GM18520 (cell line): ENCODE data around the gene AK4.
"Not testable (repeated sequence)": the region's sequence is repeated elsewhere in the genome, so short reads cannot be mapped to it uniquely, and the experiment has no call there.

Experiments used
- ATAC-seq: cut with Tn5 transposase; IDR thresholded peaks from one replicate; pipeline ENCODE4 v1.9.1; 2021; ENCODE audit not compliant: unreplicated experiment

The AK4 gene

DNA sequence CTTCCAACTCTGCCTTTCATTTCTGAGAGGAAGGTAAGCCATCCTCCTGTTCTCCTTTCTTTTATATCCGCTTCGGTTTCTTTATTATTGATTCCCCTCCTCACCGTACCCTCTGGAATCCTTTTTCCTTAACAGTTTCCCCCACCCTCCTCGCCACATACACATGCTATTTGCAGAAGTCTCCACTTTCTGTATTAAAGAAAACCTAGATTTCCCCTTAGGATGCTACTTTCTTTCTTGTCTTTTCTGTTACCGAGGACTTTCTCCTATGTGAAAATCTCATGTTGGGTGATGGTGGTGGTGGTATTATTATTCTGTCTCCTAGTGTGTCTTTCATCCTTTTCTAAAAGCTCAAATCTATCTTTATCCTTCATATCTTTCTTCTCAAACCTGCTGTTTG is 62.3 kb downstream of the AK4 start:
- ATAC-seq, result no peak

DNA sequence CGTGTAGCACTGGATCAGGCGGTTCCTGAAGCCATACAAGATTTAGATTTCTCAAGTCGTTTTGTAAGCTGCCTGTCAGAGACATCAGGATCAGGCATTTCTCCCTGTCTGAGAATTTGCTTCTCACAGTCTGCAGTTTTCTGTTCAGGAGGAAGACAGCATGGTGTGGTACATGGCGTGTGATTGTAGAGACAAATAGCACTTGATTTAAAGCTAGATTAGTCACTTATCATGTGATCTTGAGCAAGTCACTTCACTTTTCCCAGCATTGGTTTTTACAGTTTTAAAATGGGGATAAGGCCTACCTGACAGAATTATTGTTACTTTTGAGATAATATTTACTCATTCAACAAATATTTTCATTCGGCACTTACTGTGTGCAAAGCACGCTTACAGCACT is 63.3 kb downstream of the AK4 start:
- no peak for ATAC-seq

DNA sequence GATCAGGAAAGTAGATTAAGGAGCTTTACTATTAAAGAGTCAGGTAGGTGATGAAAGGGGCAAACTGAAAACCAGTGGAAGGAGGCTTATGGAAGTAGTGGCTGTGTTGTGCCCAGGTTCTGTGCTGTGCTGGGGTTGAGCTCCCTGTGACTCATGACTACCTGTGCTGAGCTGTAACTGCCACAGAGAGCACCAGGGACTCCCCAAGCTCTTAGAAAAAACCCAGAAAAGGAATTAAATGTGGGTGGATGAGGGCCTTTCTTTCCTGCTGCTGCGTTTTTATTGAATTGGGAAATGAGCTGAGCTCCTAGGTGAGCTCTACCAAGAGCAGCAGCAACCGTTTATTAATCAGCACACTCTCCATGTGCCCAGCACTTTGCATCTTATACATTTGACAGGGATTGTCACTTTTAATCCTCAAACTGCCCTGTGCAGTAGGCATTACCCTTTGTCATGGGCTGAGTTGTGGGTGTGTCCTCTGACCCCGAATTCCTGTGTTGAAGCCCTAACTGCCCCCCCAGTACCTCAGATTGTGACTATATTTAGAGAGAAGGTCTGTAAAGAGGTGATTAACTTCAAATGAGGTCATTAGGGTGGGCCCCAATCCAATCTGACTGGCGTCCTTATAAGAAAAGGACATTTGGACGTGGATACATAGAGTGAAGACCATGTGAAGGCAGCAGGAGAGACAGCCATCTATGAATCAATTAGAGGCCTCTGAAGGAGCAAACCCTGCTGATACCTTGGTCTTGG is 65.4 kb downstream of the AK4 start:
- no peak for ATAC-seq

DNA sequence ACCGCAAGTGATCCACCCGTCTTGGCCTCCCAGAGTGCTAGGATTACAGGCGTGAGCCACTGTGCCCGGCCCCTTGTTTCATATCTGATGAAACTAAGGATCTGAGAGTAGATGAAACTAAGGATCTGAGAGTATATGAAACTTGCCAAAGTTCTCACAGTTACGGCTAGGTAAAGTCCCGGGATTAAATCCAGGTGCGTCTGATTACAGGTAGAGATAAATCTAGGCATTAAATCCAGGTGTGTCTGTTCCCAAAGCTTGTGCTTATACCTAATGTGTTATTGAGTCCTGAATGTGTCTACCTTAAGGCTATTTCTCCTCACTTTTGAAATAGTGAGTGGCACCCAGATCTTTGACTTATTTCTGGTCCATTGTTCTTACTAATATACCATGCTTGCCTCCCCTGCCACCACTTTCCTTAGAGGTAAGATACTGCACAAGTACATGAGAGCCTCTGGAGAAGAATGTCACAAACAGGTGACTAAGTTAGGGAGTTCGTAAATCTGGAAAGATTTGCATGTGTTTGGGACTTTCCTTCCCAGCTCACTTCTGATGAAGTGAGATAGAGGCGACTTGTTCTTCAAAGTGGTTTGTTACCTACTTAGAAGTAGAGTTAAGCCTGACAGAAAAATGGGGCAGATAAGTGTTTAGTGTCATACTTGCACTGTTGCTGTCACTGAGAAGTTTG is 66.5 kb downstream of the AK4 start:
- no peak for ATAC-seq

DNA sequence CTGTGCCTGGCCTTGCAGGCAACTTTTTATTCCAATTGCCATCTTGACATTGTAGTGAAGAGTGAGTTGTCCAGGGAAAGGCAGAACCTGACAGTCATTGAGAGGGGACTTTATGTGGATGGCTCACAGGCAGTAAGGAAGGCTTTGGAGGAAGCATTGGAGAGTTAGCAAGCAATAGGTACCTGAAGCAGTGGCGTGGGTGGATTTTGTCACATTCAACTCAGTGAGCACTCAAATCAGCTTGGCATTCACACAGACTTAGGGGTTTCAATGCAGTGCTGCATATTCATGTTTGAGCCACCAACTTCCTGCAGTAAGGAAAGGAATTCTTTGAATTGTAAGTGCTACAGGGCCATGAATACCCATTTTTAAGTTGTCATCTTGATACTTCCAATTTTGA is 69.0 kb downstream of the AK4 start:
- ATAC-seq, result no peak

DNA sequence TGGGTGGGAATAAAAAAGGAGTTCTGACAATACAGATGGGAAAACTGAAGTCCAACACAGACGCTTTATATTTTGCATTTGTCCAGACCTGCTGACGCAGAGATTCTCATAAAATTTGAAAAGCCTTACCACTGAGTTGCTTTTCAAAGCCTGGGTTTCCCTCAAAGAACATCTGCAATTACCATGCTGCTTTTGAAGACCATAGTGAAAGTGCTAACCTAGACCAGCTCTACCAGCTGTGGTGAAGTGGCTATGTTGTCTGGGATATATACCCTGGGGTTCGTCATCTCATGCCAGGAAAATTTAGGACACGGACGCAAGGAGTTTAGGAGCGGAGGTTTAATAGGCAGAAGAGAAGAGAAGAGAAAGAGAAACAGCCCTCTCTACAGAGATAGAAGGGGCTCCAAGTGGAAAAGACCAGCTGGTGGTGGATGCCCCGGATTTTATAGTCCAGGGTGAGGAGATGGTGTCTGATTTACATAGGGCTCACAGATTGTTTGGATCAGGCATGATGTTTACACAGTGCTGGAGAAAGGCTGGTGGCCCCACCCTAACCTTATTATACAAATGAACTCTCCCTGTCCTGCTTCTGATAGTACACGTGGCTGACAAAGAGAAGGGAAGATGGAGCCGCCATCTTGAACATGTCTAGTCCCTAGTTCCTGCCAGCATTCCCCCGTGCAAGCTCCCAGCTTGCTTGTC is 73.8 kb downstream of the AK4 start:
- no peak for ATAC-seq

DNA sequence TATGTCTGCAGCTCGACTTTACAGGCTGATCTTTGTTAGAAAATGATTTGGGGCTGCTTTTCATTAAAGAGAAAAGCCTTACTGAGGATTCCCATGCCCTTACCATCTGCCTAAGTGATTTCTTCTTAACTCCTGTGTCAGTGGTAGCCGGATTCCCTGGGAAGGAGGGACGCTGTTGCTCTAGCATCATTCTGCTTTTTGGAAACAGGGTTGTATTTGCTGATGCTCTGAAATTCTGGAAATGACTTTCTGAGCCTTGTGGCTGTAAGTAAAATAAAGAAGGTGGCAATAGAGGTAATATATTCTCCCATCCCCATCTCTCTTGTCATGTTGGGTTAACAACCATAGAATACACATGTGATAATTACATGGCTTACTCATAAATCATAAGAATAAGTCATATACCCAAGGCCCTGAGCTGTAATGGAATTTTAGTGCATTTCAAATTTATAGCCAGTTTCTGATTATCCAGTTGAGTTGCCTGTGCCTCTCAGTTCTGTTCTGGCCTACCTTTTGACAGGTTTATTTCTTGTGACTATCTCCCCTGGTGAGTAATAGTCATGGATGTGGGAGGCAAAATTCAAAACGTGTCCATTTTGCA is 74.4 kb downstream of the AK4 start:
- no peak for ATAC-seq

DNA sequence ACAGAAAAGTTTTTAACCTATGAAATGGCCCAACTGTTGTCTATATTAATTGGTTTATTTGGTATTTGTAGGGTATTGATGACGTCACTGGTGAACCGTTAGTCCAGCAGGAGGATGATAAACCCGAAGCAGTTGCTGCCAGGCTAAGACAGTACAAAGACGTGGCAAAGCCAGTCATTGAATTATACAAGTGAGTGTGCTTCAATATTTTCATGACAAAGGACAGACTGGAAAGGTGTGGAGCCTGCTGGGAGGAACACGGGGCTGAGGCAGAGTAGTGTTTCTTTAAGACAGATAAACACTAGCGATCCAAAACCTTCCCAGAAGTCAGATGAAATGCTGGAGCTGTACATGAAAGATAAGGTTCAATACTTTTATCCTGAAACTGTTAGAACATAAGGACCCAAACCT is 76.7 kb downstream of the AK4 start:
- no peak for ATAC-seq

DNA sequence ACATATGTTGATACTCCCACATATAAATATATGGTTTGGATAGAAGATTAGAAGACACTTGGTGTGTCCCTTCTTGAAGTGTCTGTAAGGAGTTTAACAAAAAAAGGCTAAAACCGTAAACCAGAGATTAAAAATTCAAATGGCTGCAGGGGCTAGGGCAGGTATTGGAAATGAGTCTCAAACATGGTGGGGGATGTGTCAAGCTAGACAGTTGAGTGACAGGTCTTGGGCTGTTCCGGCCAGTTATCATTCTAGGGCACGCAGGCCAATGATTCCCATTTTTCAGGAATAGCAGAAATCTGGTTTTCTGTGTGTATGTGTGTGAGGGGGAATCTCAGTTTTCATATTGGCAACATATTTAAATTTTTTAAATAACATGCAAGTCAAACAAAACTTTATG is 77.2 kb downstream of the AK4 start:
- no peak for ATAC-seq

DNA sequence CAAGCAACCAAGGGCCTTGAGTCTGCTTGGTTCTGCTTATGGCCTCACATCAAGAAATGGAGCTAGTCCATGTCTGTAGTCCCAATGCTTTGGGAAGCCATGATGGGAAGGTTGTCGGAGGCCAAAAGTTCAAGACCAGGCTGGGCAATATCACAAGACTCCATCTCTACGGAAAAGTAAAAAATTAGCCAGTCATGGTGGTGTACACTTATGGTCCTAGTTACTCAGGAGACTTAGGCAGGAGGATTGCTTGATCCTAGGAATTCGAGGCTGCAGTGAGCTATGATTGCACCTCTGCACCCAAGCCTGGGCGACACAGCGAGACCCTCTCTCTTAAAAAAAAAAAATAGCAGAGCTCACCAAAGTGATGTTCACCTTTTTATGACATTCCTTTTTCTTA is 81.2 kb downstream of the AK4 start:
- ATAC-seq, result no peak

DNA sequence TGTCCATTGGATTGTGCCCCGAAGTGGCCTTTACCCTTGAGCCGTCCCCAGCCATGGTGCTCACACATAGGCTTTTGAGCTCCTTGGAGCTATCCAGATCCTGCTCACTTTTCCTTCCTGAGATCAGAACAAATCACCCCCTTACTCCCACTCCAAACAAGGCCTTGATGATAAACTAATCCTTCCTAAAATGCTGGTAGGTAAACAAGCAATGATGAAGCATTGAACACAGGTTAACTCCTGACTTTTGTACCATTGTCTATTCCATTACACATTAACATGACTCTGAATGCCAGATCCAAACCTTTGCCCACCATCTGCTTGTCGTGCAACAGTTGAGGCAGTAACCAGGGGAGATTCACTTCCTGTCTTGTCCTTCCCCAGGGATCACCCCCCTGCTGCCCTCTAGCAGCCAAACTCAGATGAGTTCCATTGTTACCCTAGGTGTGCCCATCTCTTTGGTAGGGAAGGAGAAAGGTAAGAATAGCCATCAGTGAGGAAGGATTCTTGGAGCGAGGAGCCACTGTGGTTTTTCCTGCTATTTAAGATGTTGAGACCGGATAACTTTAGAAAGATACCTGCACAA is 81.8 kb downstream of the AK4 start:
- ATAC-seq, result no peak

DNA sequence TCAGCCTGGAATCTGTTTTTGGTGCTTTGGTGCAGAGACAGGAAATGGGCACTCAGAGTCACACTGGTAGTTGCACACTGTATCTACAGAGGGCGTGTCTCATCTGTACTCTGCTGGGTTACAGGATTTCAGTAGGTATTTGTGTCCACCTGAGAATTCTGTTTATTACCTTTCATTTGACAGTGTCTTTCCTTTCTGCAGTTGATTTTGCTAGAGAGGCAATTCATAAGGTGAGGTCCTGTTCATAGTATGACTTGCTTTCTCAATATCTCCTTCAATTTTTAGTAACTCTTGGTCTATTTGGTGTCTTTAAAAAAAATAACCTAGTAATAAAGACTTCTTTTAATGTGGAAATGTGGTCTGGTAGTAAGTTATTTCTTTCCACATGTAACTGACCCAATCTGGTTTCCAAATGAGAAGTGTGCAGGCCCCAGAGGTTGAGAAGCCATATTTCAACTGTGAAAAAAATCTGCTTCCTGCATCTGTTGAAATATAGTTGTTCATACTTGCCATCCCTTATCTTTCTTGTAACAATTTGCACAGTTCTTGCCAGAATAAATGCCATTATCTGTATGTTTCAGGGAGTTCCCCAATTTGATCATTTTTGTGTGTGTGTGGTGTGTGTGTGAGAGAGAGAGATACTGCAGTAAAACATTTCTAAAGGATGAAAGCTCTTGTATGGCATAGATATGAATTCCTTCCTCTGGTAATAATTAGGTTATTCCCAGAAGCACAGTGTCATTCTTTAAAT is 82.9 kb downstream of the AK4 start:
- peak; percentile 63 for ATAC-seq

DNA sequence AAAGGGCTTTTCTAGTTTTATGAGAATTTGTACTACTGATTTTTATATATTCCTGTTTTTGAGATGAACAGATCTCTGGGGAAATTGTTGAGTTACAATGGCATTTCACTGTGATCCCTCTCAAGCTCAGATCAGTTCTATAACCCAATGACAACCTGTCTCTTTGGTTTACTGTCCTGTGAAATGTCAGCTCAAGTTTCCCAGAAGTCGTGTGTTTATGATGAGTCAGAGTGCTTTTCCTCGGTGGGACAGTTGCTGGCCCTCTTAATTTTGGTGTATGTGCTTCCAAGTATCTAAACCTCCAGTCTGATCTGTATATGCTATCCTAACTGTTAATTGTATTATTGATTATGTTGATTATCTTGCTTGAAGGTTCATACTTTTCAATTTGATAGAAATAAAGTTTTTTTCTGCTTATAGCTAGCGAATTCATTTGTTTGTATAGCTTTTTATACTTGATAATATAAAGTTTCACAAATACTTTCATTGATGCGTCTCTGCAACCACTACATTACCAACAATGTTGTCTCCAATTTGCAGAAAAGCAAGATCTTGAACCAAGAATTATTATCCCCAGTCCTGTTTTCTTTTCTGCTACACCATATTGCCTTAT is 83.8 kb downstream of the AK4 start:
- ATAC-seq, result no peak

DNA sequence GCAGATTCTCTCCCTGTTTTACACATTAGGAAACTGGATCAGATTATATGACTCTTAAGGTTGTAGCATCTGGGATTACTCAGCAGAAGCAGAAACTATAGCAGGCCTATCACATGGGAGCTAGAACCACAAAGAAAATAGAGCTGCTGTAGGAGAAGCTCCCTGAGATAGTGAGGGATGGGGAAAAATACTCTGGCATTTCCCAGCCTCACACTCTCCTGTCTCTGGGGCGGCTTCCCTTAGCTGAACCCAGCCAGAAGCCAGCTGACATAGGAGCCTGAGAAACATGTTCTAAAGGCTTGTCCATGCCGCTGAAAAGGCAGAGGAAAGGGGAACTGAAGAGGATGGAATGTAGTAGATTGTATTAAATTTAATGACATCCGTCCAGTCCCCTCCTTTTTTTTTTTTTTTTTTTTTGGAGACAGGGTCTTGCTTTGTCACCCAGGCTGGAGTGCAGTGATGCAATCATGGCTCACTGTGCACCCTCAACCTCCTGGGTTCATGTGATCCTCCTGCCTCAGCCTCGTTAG is 84.5 kb downstream of the AK4 start:
- no peak for ATAC-seq

DNA sequence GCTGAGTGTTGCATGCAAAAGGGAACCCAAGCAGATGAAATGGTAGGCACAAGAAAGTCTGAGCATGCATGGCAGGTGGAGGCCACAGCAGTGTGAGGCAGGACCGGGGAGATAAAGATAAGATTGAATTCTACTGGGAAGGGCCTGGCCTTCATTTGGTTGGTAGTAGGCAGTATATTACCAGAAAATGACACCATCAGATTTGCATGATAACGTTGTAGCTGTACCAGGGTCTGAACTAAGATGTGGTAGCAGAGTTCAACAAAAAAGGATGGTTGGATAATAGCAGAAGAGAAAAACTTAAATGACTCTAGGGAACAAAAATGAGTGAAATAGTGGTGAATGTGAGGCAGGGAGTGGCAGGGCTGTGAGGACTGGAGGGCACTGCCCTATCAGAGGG is 85.8 kb downstream of the AK4 start:
- no peak for ATAC-seq

DNA sequence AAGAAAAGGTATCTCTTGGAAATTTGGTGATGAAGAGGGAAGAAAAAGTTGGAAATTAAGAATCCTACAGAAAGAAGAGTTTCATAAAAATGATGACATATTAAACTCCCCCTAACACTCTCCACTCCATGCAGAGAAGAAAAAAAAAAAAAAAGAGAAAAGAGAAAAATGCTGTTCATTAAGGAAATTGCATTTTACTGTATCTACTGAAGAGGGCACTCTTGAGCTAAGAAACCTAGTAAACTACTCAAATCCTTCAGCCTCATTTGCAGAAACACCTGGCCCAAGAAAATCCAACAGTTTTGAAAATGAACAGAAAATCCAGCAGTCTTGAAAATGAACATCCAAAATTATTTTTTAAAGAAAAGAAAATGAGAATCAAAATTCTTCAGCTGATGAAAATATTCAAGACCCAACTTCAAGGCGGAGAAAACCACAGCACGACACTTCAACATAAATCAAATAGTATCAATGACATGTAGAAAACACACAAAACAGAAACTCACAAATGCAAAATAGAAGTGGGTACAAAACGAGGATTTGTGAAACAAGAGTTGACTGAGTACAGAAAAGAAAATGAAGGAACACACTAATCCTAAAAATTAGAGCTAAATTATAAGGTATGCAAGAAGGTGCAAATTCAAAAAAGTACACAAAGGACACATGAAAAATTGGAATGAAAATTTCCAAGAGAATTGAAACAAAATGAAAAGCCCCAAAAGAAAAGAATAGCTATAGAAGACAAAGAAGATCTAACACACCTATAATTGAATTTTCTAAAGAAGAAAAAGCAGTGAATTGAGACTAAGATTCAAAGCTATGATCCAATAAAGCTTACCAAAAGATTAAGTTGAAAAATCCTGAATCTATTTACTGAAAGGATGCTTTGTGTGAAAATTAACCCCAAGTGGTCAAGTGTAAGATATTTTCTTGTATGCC is 88.1 kb downstream of the AK4 start:
- ATAC-seq, result no peak

DNA sequence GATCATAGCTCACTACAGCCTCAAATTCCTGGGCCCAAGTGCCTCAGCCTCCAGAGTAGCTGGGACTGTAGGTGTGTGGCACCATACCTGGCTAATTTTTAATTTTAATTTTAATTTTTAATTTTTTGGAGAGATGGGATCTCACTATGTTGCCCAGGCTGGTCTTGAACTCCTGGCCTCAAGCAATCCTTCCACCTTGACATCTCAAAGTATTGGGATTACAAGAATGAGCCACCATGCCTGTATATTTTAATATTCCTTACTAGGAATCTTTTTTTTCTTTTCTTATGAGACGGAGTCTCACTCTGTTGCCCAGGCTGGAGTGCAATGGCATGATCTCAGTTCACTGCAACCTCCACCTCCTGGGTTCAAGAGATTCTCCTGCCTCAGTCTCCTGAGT is 89.1 kb downstream of the AK4 start:
- ATAC-seq, result not testable (repeated sequence)

DNA sequence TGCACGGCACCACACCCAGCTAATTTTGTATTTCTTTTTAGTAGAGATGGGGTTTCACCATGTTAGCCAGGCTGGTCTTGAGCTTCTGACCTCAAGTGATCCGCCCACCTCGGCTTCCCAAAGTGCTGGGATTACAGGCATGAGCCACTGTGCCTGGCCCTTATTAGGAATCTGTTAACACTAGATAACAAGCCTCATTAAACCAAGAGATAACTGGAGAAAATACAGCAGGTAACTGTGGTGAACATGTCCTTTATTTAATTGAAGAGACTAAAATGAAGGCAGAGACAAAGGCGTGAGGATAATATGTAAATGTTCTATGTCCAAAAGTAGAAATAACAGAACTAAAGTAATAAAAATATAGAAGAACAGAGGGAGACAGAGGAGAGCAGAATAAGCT is 89.5 kb downstream of the AK4 start:
- ATAC-seq, result no peak

DNA sequence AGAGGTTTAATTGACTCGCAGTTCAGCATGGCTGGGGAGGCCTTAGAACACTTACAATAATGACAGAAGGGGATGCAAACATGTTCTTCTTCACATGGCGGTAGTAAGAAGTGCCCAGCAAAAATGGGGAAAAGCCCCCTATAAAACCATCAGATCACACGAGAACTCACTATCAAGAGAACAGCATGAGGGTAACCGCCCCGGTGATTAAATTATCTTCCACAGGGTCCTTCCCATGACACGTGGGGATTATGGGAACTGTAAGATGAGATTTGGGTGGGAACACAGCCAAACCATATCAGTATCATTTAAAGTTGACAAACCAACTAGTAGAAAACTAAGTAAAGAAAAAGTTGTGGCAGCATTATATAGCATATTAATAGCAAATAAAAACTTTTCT is 90.0 kb downstream of the AK4 start:
- ATAC-seq, result no peak
